ENCODE measurements around the gene KDM2B. TPM values are rescaled to one million over a fixed set of nuclear protein-coding genes. Genes with fewer than 3 reads are reported as not detected.

KDM2B gene
- total and polyA plus RNA-seq, 2 experiments from 2014 or later = 59.4 to 161 TPM

DNA sequence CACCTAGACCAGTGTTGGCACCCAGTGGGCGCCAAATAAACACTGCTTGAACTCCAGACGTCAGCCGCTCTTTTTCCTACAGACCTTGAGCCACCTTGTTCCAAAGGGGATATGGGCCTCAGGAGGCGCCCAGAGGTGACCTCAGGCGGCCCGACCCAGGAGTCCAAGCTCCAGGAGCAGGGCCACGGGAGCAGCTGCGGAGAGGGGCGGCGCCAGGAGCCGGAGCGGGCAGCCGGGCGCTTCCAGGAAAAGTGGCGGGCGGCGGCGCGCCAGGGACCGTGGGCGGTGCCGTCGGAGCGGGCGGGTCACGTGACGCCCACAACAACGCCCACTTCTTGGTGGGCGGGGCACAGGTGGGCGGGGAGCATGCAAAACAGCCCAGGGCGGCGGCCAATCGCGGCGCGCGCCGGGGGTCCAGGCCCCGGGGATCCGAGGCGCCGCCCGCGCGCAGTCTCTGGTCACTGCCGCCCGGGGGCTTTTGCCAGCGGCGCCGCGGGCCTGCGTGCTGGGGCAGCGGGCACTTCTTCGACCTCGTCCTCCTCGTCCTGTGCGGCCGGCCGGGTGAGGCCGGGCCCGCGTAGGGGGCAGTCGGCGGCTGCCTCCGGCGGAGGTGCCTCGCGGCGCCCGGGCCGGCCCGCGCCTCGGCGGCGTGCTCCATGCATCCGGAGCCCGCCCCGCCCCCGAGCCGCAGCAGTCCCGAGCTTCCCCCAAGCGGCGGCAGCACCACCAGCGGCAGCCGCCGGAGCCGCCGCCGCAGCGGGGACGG lies 45.4 kb upstream of the KDM2B start, which contains the start of gene ORAI1:
Gene ORAI1, plus strand, starts transcription at position 444 of the 766 bp plus-strand sequence.
- Mint-ChIP-seq H3K4me1 (peaks cover 43% of the 10 kb centered on the region), H3K36me3 (ENCODE audit: low read depth) (peaks cover 14% of the 10 kb centered on the region), H3K27me3 (ENCODE audit: insufficient read depth, low read depth, poor library complexity) (peaks cover 11% of the 10 kb centered on the region), H3K9me3 (no peaks in the 10 kb centered on the region; the same call in 2 of the 3 replicates), H3K27ac (peak within 1 kb of the TSS; percentile 74), H3K4me3 (peak within 1 kb of the TSS; percentile 88)
- Histone ChIP-seq H3K79me2 (replicated peaks; ENCODE audit: insufficient read depth) (peaks cover 41% of the 10 kb centered on the region), H3K27ac (ENCODE audit: low read depth) (peak within 1 kb of the TSS; percentile 88), H3K36me3 (ENCODE audit: insufficient read depth) (no peaks in the 10 kb centered on the region; the same call in 1 of the 2 replicates), H3F3A (replicated peaks; ENCODE audit: low read depth) (peaks cover 22% of the 10 kb centered on the region), H3K4me2 (peak within 1 kb of the TSS; percentile 97), H4K20me1 (replicated peaks; ENCODE audit: insufficient read depth) (peaks cover 27% of the 10 kb centered on the region), H3K4me3 (peak within 1 kb of the TSS; percentile 76), H3K27me3 (ENCODE audit: insufficient read depth) (no peaks in the 10 kb centered on the region), H3K9me2 (ENCODE audit: insufficient read depth) (no peaks in the 10 kb centered on the region), H2AFZ (peak within 1 kb of the TSS; percentile 93; the same call in 1 of the 2 replicates), H3K4me1 (ENCODE audit: insufficient read depth) (peaks cover 41% of the 10 kb centered on the region)
- ATAC-seq (peak; percentile 58), DNase-seq (ENCODE audit: low spot score) (peak; percentile 95)
- no peak for TF ChIP-seq EZH2 (IDR thresholded peaks at IDR 0.05; ENCODE audit: low read depth, unreplicated experiment)
- TF ChIP-seq JUNB (IDR thresholded peaks at IDR 0.05; ENCODE audit: unreplicated experiment) = no peak
- no peak for TF ChIP-seq NANOG (IDR thresholded peaks at IDR 0.05; ENCODE audit: borderline replicate concordance)
- TF ChIP-seq ZNF114 (CRISPR knock-in tag; IDR thresholded peaks at IDR 0.05) = no peak
- no peak for TF ChIP-seq REST (IDR thresholded peaks at IDR 0.05; ENCODE audit: unreplicated experiment)
- TF ChIP-seq CTCF (conservative IDR thresholded peaks at IDR 0.05; ENCODE audit: low read depth in 2 of 2) = 0 out of 4 replicates have a peak, but pooled peaks of 1 of the 2 experiments have one; percentile 5
- TF ChIP-seq CREB1 (CRISPR knock-in tag; IDR thresholded peaks at IDR 0.05; ENCODE audit: low read depth) = peak; percentile 29; the same call in 1 of the 2 replicates
- peak; percentile 74 for TF ChIP-seq POLR2AphosphoS5 (IDR thresholded peaks at IDR 0.05; ENCODE audit: low read depth)

Data from GM23338 (cell line).